ENCODE data around the gene GALNT17. TPM values are rescaled to one million over a fixed set of nuclear protein-coding genes. Genes with fewer than 3 reads are reported as not detected.

GALNT17 gene
- total and polyA plus RNA-seq, 5 donors from 2014 or later: not detected

GRCh38 chr7:71611986-71612385, 480.0 kb downstream of the GALNT17 start:
- Histone ChIP-seq H3K4me3 (ENCODE audit: low read depth, low read length) (no peak overlapping the region), H3K9me3 (ENCODE audit: control insufficient read depth in 2 of 2, low read length in 2 of 2) (no peaks in the 10 kb centered on the region), H3K36me3 (ENCODE audit: control insufficient read depth, insufficient read depth, low read length) (no peaks in the 10 kb centered on the region), H3K4me1 (ENCODE audit: control insufficient read depth, insufficient read depth, low read length, poor library complexity, severe bottlenecking) (no peaks in the 10 kb centered on the region), H3K27me3 (ENCODE audit: control insufficient read depth, insufficient read depth, low read length) (no peaks in the 10 kb centered on the region), H3K27ac (ENCODE audit: insufficient read depth, low read length, poor library complexity, severe bottlenecking) (no peak overlapping the region)
- peaks cover 0 to 20% (median 6%) of the 10 kb centered on the region in 7 donors for H3K9me3 Mint-ChIP-seq
- no peaks in the 10 kb centered on the region for H3K36me3 Mint-ChIP-seq
- H3K27me3 Mint-ChIP-seq: no peaks in the 10 kb centered on the region
- no peaks in the 10 kb centered on the region for H3K4me1 Mint-ChIP-seq
- ATAC-seq (ENCODE audit: low read depth in 2 of 2) (no peak), DNase-seq (no peak)
- no peak overlapping the region for H3K27ac Mint-ChIP-seq
- H3K4me3 Mint-ChIP-seq: no peak overlapping the region

DNA sequence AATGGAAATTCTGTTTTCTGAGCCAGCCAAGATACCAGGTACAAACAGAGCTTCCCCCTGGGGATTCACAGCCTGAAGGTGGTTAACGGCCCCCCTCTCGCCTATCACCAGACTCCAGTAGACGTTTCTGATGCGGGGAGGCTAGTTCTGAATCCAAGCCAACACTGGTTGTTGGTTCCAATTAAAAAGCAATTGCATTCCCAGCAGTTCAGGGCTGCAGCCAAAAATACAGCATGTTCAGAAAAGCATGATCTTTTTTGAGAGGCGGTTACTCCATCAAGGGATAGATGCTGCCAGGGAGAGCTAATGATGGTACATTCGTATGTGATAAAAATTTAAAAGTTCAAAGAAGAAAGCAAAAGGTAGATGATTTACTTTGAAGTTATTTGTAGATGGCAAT, 481.0 kb downstream of the GALNT17 start:
- H3K27ac Mint-ChIP-seq: no peak overlapping the region
- Histone ChIP-seq H3K4me3 (ENCODE audit: low read depth, low read length) (no peak overlapping the region), H3K36me3 (ENCODE audit: control insufficient read depth, insufficient read depth, low read length) (no peaks in the 10 kb centered on the region), H3K4me1 (ENCODE audit: control insufficient read depth, insufficient read depth, low read length, poor library complexity, severe bottlenecking) (no peaks in the 10 kb centered on the region), H3K27ac (ENCODE audit: insufficient read depth, low read length, poor library complexity, severe bottlenecking) (no peak overlapping the region), H3K27me3 (ENCODE audit: control insufficient read depth, insufficient read depth, low read length) (no peaks in the 10 kb centered on the region), H3K9me3 (ENCODE audit: control insufficient read depth in 2 of 2, low read length in 2 of 2) (no peaks in the 10 kb centered on the region)
- DNase-seq (no peak), ATAC-seq (ENCODE audit: low read depth in 2 of 2) (no peak)
- no peaks in the 10 kb centered on the region for H3K27me3 Mint-ChIP-seq
- H3K4me1 Mint-ChIP-seq: no peaks in the 10 kb centered on the region
- H3K9me3 Mint-ChIP-seq: peaks cover 0 to 12% (median 6%) of the 10 kb centered on the region in 7 donors
- H3K36me3 Mint-ChIP-seq: no peaks in the 10 kb centered on the region
- H3K4me3 Mint-ChIP-seq: no peak overlapping the region

DNA sequence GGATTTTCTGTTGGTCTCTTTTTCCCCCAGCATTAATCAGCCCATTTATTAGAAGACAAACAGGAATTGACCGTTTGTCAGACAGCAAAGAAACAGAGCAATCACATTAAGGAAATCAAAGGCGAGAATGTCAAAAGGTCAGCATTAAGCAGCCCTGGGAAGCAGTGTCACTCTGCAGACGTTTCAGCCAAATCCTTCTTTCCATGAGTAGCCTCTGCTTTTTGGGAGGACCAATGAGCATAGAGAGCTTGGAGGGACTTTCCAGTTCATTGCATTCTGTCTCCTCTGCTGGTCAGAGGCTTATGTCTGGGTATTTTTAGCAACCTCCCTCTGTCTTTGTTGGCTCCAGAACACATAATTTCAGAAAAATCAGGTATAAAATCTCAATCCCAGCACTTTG, 481.4 kb downstream of the GALNT17 start:
- DNase-seq (no peak), ATAC-seq (ENCODE audit: low read depth in 2 of 2) (no peak)
- H3K27me3 ChIP-seq (ENCODE audit: control insufficient read depth, insufficient read depth, low read length): no peaks in the 10 kb centered on the region
- Mint-ChIP-seq H3K9me3 (peaks cover 0 to 13% (median 6%) of the 10 kb centered on the region in 7 donors), H3K27ac (no peak overlapping the region), H3K36me3 (no peaks in the 10 kb centered on the region), H3K4me1 (no peaks in the 10 kb centered on the region), H3K4me3 (no peak overlapping the region), H3K27me3 (no peaks in the 10 kb centered on the region)
- H3K36me3 ChIP-seq (ENCODE audit: control insufficient read depth, insufficient read depth, low read length): no peaks in the 10 kb centered on the region
- H3K27ac ChIP-seq (ENCODE audit: insufficient read depth, low read length, poor library complexity, severe bottlenecking): no peak overlapping the region
- no peaks in the 10 kb centered on the region for H3K4me1 ChIP-seq (ENCODE audit: control insufficient read depth, insufficient read depth, low read length, poor library complexity, severe bottlenecking)
- no peak overlapping the region for H3K4me3 ChIP-seq (ENCODE audit: low read depth, low read length)
- no peaks in the 10 kb centered on the region for H3K9me3 ChIP-seq (ENCODE audit: control insufficient read depth in 2 of 2, low read length in 2 of 2)

DNA sequence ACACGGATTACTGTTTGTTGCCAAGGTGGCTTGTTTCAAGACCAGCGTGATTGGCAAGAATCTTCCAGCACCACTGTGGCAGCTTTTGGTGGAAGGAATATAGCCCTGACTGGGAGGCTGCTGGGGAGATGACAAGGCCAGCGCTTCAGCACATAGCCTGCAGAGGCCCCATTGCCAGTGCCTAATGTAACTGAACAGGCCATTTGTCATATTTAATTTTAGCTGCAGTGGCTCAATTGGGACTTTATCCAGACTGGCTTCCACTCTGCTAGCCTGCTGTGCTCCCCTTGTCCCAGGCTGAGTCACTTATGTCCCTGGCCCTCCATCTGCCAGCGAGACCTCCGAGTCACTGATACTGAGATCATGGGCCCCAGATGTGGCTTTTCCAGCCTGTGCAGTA, 483.1 kb downstream of the GALNT17 start:
- DNase-seq (no peak), ATAC-seq (ENCODE audit: low read depth in 2 of 2) (no peak)
- Mint-ChIP-seq H3K4me3 (no peak overlapping the region), H3K4me1 (no peaks in the 10 kb centered on the region), H3K27ac (no peak overlapping the region), H3K36me3 (no peaks in the 10 kb centered on the region), H3K9me3 (peaks cover 0 to 17% (median 6%) of the 10 kb centered on the region in 7 donors), H3K27me3 (no peaks in the 10 kb centered on the region)
- Histone ChIP-seq H3K27me3 (ENCODE audit: control insufficient read depth, insufficient read depth, low read length) (no peaks in the 10 kb centered on the region), H3K27ac (ENCODE audit: insufficient read depth, low read length, poor library complexity, severe bottlenecking) (no peak overlapping the region), H3K4me1 (ENCODE audit: control insufficient read depth, insufficient read depth, low read length, poor library complexity, severe bottlenecking) (no peaks in the 10 kb centered on the region), H3K9me3 (ENCODE audit: control insufficient read depth in 2 of 2, low read length in 2 of 2) (no peaks in the 10 kb centered on the region), H3K36me3 (ENCODE audit: control insufficient read depth, insufficient read depth, low read length) (no peaks in the 10 kb centered on the region), H3K4me3 (ENCODE audit: low read depth, low read length) (no peak overlapping the region)

DNA sequence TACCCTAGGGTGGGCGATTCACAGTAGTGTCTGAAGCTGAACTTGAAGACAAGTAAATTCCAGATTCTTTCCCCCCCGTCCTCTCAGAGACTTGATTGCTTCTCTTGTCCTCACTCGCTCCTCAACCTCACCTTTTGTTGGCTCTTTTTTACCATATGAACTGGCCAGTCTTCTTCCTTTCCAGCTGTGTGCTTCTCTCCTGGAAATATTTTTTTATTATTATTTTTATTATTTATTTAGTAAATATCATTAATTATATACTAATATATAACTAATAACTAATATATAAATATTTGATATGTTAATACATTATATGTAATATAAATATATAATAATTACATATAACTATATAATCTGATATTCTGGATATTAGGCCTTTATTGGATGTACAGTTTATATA, 484.3 kb downstream of the GALNT17 start:
- no peaks in the 10 kb centered on the region for H3K4me1 Mint-ChIP-seq
- H3K9me3 Mint-ChIP-seq: peaks cover 0 to 15% (median 6%) of the 10 kb centered on the region in 7 donors
- Histone ChIP-seq H3K27ac (ENCODE audit: insufficient read depth, low read length, poor library complexity, severe bottlenecking) (no peak overlapping the region), H3K27me3 (ENCODE audit: control insufficient read depth, insufficient read depth, low read length) (no peaks in the 10 kb centered on the region), H3K4me1 (ENCODE audit: control insufficient read depth, insufficient read depth, low read length, poor library complexity, severe bottlenecking) (no peaks in the 10 kb centered on the region), H3K4me3 (ENCODE audit: low read depth, low read length) (no peak overlapping the region), H3K36me3 (ENCODE audit: control insufficient read depth, insufficient read depth, low read length) (no peaks in the 10 kb centered on the region), H3K9me3 (ENCODE audit: control insufficient read depth in 2 of 2, low read length in 2 of 2) (no peaks in the 10 kb centered on the region)
- DNase-seq (no peak), ATAC-seq (ENCODE audit: low read depth in 2 of 2) (no peak)
- no peak overlapping the region for H3K4me3 Mint-ChIP-seq
- no peaks in the 10 kb centered on the region for H3K36me3 Mint-ChIP-seq
- H3K27me3 Mint-ChIP-seq: no peaks in the 10 kb centered on the region
- no peak overlapping the region for H3K27ac Mint-ChIP-seq

- no peaks in the 10 kb centered on the region for H3K4me1 ChIP-seq (ENCODE audit: control insufficient read depth, insufficient read depth, low read length, poor library complexity, severe bottlenecking)
- Mint-ChIP-seq H3K27me3 (no peaks in the 10 kb centered on the region), H3K4me3 (no peak overlapping the region), H3K27ac (no peak overlapping the region), H3K36me3 (no peaks in the 10 kb centered on the region), H3K9me3 (peaks cover 0 to 13% (median 5%) of the 10 kb centered on the region in 7 donors), H3K4me1 (no peaks in the 10 kb centered on the region)
- no peaks in the 10 kb centered on the region for H3K36me3 ChIP-seq (ENCODE audit: control insufficient read depth, insufficient read depth, low read length)
- ATAC-seq (ENCODE audit: low read depth in 2 of 2) (no peak), DNase-seq (no peak)
- no peak overlapping the region for H3K4me3 ChIP-seq (ENCODE audit: low read depth, low read length)
- no peaks in the 10 kb centered on the region for H3K9me3 ChIP-seq (ENCODE audit: control insufficient read depth in 2 of 2, low read length in 2 of 2)
- no peak overlapping the region for H3K27ac ChIP-seq (ENCODE audit: insufficient read depth, low read length, poor library complexity, severe bottlenecking)
- no peaks in the 10 kb centered on the region for H3K27me3 ChIP-seq (ENCODE audit: control insufficient read depth, insufficient read depth, low read length)
These were observed 486.3 kb downstream of the GALNT17 start for GRCh38 chr7:71618278-71618677.

DNA sequence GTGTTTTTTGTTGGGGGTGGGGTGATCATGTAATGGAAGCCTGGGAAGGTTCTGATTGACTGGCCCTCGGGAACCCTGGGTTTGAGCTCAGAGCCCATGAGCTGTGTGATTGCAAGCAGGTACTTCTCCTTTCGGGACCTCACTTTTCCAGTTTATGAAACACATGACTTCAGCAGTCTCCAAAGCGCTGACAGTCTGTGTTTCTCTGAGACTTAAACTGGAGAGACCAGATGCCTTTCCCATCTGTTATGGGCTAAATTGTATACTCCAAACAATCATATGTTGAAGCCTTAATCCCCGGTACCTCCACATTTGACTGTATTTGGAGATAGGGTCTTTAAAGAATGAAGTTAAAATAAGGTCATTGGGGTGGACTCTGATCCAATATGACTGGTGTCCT, 493.6 kb downstream of the GALNT17 start:
- Histone ChIP-seq H3K27ac (ENCODE audit: insufficient read depth, low read length, poor library complexity, severe bottlenecking) (no peak overlapping the region), H3K9me3 (ENCODE audit: control insufficient read depth in 2 of 2, low read length in 2 of 2) (no peaks in the 10 kb centered on the region), H3K4me1 (ENCODE audit: control insufficient read depth, insufficient read depth, low read length, poor library complexity, severe bottlenecking) (no peaks in the 10 kb centered on the region), H3K4me3 (ENCODE audit: low read depth, low read length) (no peak overlapping the region), H3K27me3 (ENCODE audit: control insufficient read depth, insufficient read depth, low read length) (no peaks in the 10 kb centered on the region), H3K36me3 (ENCODE audit: control insufficient read depth, insufficient read depth, low read length) (no peaks in the 10 kb centered on the region)
- H3K4me3 Mint-ChIP-seq: no peak overlapping the region
- no peaks in the 10 kb centered on the region for H3K4me1 Mint-ChIP-seq
- ATAC-seq (ENCODE audit: low read depth in 2 of 2): no peak
- H3K9me3 Mint-ChIP-seq: peaks cover 2 to 12% (median 6%) of the 10 kb centered on the region in 7 donors
- no peaks in the 10 kb centered on the region for H3K36me3 Mint-ChIP-seq
- no peak for DNase-seq
- H3K27ac Mint-ChIP-seq: no peak overlapping the region
- no peaks in the 10 kb centered on the region for H3K27me3 Mint-ChIP-seq

DNA sequence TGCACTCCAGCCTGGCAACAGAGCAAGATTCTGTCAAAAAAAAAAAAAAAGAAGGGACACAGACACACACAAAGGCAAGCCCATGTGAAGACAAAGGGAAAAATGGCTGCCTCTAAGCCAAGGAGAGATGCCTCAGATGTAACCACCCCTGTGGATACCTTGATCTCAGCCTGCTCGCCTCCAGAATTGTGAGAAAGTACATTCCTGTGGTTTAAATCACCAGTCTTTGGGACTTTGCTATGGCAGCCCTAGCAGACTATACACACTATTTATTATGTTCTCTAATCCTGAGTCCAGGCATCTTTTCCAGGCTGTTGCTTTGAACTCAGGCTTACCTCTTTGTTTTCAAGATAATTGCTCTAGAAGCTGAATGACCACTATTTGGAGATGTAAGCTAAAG, 494.3 kb downstream of the GALNT17 start:
- H3K27me3 ChIP-seq (ENCODE audit: control insufficient read depth, insufficient read depth, low read length): no peaks in the 10 kb centered on the region
- no peak overlapping the region for H3K4me3 ChIP-seq (ENCODE audit: low read depth, low read length)
- Mint-ChIP-seq H3K27me3 (no peaks in the 10 kb centered on the region), H3K36me3 (no peaks in the 10 kb centered on the region), H3K27ac (no peak overlapping the region), H3K9me3 (peaks cover 0 to 12% (median 5%) of the 10 kb centered on the region in 7 donors), H3K4me1 (no peaks in the 10 kb centered on the region), H3K4me3 (no peak overlapping the region)
- ATAC-seq (ENCODE audit: low read depth in 2 of 2) (no peak), DNase-seq (no peak)
- H3K9me3 ChIP-seq (ENCODE audit: control insufficient read depth in 2 of 2, low read length in 2 of 2): no peaks in the 10 kb centered on the region
- no peaks in the 10 kb centered on the region for H3K36me3 ChIP-seq (ENCODE audit: control insufficient read depth, insufficient read depth, low read length)
- H3K4me1 ChIP-seq (ENCODE audit: control insufficient read depth, insufficient read depth, low read length, poor library complexity, severe bottlenecking): no peaks in the 10 kb centered on the region
- no peak overlapping the region for H3K27ac ChIP-seq (ENCODE audit: insufficient read depth, low read length, poor library complexity, severe bottlenecking)
